Vagina (tissue), 2 donors: ENCODE measurements around the gene SNX21. TPM values are rescaled to one million over a fixed set of nuclear protein-coding genes. Genes with fewer than 3 reads are reported as not detected.

Source experiments
- DNase-seq, 2 donors: peaks; one replicate each; pipeline ENCODE4 v3.0.0-alpha.2; 2017; ENCODE audit errors: extremely low spot score in 2 of 2
- H3K27ac ChIP-seq: fragments of 200-600 bp; sonication (generic); one replicate; pipeline ENCODE4 v1.5.1; 2019
- H3K27me3 ChIP-seq: fragments of 200-600 bp; sonication (generic); one replicate; pipeline ENCODE4 v1.5.1; 2019
- H3K36me3 ChIP-seq, 2 donors: fragments of 200-600 bp; sonication (generic); one replicate each; pipeline ENCODE4 v1.5.1; 2017 to 2019
- H3K4me1 ChIP-seq: fragments of 200-600 bp; sonication (generic); one replicate; pipeline ENCODE4 v1.5.1; 2019
- H3K4me3 ChIP-seq, 2 donors: fragments of 200-600 bp; sonication (generic); 1 replicate in 1 of 2; 2 replicates in 1 of 2; pipeline ENCODE4 v1.5.1; 2016 to 2019
- H3K9me3 ChIP-seq: fragments of 200-600 bp; sonication (generic); one replicate; pipeline ENCODE4 v1.5.1; 2019
- POLR2A ChIP-seq, 2 donors: fragments of 450-650 bp; IDR thresholded peaks; one replicate each; pipeline ENCODE4 v1.6.1; 2017; ENCODE audit warnings: antibody characterized with exemption in 2 of 2, mild to moderate bottlenecking in 2 of 2, moderate library complexity in 2 of 2
- POLR2AphosphoS5 ChIP-seq, 2 donors: sonication (generic); formaldehyde crosslinking; IDR thresholded peaks; one replicate each; pipeline ENCODE4 v1.9.0; 2017; ENCODE audit warnings: antibody characterized with exemption in 2 of 2, mild to moderate bottlenecking in 2 of 2, low read depth in 1 of 2; ENCODE audit not compliant: insufficient read depth in 1 of 2
- intact Hi-C: fragments of 100-400 bp; cut with DNase I; formaldehyde crosslinking; loops from one replicate; pipeline ENCODE4 v1.15.1; 2023
- total RNA-seq: library from RNA; depleted of rRNA; stranded (reverse); fragments of >200 nt; gene quantifications from one replicate; pipeline ENCODE4 v1.2.3, GENCODE V29; 2016
- TF ChIP-seq, protein P1 (sequence below), 3 experiments: fragments of 450-650 bp in 2 of 3; fragments of 200-600 bp in 1 of 3; sonication (generic) in 1 of 3; IDR thresholded peaks; one replicate each; pipeline ENCODE4 v1.5.1; 2017 to 2019; ENCODE audit warnings: antibody characterized with exemption in 3 of 3, mild to moderate bottlenecking in 2 of 3, moderate library complexity in 2 of 3

Gene SNX21
- total RNA-seq, 1 donor from 2014 or later = 145 TPM

DNA sequence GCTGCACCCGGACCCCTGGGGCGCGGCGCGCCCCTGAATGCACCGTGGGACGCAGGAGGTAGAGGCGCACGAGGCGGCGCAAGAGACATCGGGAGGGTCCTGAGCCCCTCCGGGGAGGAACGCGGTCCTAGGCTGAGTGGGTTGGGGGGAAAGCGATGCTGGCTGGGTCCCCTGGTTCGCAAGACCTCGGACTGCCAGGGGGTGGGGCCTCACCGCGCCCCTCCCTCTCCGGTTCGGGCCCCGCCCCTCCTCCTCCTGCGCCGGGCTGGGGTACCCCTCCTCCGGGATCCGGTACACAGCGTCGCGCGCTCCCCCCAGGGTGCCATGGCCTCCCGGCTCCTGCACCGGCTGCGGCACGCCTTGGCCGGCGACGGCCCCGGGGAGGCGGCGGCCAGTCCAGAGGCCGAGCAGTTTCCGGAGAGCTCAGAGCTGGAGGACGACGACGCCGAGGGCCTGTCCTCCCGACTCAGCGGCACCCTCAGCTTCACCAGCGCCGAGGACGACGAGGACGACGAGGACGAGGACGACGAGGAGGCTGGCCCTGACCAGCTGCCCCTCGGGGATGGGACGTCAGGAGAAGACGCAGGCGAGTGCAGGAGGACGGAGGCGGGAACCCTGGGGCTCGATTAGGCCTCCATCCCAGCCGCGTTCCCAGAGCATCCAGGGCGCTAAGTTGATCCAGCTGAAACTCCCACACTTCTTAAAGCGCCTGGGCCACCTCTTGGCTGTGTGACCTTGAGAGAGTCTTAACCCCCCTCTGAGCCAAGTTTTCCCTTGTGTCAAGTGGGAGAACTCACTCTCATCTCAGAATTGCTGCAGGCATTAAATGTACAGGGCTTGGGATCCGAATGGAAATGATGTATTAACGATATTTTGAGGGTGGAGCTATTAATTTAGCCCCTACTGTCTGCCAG is 541 bp downstream of the SNX21 start:
- H3K9me3 ChIP-seq = no peaks in the 10 kb centered on the region
- H3K27ac ChIP-seq = peak overlapping the region; percentile 99
- TF ChIP-seq, protein P1, sequence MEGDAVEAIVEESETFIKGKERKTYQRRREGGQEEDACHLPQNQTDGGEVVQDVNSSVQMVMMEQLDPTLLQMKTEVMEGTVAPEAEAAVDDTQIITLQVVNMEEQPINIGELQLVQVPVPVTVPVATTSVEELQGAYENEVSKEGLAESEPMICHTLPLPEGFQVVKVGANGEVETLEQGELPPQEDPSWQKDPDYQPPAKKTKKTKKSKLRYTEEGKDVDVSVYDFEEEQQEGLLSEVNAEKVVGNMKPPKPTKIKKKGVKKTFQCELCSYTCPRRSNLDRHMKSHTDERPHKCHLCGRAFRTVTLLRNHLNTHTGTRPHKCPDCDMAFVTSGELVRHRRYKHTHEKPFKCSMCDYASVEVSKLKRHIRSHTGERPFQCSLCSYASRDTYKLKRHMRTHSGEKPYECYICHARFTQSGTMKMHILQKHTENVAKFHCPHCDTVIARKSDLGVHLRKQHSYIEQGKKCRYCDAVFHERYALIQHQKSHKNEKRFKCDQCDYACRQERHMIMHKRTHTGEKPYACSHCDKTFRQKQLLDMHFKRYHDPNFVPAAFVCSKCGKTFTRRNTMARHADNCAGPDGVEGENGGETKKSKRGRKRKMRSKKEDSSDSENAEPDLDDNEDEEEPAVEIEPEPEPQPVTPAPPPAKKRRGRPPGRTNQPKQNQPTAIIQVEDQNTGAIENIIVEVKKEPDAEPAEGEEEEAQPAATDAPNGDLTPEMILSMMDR (IDR thresholded peaks at IDR 0.05) = no peak
- TF ChIP-seq POLR2A (IDR thresholded peaks at IDR 0.05) (peak in 1 of 2 donors; percentile 61), POLR2AphosphoS5 (IDR thresholded peaks at IDR 0.05; ENCODE audit: insufficient read depth in 1 of 2, low read depth in 1 of 2) (peak in 1 of 2 donors; percentile 83)
- peaks cover 0 to 14% of the 10 kb centered on the region in 2 donors for H3K36me3 ChIP-seq
- H3K27me3 ChIP-seq = no peaks in the 10 kb centered on the region
- intact Hi-C loops = no loop called here
- peak overlapping the region; percentile 48 to 88 for H3K4me3 ChIP-seq
- DNase-seq = no peak
- peaks cover 55% of the 10 kb centered on the region for H3K4me1 ChIP-seq

DNA sequence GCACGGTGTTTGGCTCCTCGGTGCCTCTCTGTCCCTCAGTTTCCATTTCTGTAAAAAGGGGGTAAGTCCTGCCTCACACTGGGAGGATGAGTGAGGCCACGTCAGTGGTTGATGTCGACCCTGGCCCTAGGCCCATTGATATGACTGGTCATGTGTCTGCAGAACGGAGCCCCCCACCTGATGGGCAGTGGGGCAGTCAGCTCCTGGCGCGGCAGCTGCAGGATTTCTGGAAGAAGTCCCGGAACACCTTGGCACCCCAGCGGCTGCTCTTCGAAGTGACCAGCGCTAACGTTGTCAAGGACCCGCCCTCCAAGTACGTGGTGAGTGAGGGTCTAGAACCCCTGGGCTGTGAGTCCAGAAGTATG is 1.2 kb downstream of the SNX21 start:
- Histone ChIP-seq H3K4me1 (peaks cover 56% of the 10 kb centered on the region), H3K27ac (peak overlapping the region; percentile 99), H3K27me3 (no peaks in the 10 kb centered on the region), H3K9me3 (no peaks in the 10 kb centered on the region), H3K36me3 (peaks cover 0 to 17% of the 10 kb centered on the region in 2 donors), H3K4me3 (peak overlapping the region; percentile 48 to 88)
- no peak for TF ChIP-seq POLR2AphosphoS5 (IDR thresholded peaks at IDR 0.05; ENCODE audit: insufficient read depth in 1 of 2, low read depth in 1 of 2)
- TF ChIP-seq, protein P1 (IDR thresholded peaks at IDR 0.05) = no peak
- no peak for TF ChIP-seq POLR2A (IDR thresholded peaks at IDR 0.05)
- intact Hi-C loops = no loop called here
- DNase-seq = no peak

DNA sequence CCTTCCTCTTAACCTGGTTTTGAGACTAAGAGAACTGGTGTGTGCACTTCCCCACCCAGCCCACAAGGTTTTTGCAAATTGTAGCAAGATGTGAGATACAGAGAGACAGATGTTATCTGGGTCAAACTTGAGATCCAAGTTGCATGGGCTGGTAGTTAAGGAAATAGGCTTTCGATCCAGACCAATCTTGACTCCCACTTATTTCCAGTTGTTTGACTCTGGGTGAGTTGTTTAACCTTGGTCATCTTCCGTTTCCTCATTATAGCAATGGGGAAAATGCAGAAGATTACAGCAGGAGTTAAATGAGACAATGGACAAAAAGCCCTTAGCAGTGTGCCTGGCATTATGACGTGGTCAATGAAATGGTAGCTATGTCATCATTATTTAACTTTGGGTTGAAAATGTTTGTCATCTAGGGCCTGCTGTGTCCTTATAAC is 1.7 kb downstream of the SNX21 start:
- Histone ChIP-seq H3K27me3 (no peaks in the 10 kb centered on the region), H3K4me3 (peak overlapping the region; percentile 48 to 88), H3K27ac (peak overlapping the region; percentile 99), H3K4me1 (peaks cover 62% of the 10 kb centered on the region), H3K9me3 (no peaks in the 10 kb centered on the region), H3K36me3 (peaks cover 0 to 22% of the 10 kb centered on the region in 2 donors)
- TF ChIP-seq, protein P1 (IDR thresholded peaks at IDR 0.05) = no peak
- TF ChIP-seq POLR2A (IDR thresholded peaks at IDR 0.05) = no peak
- TF ChIP-seq POLR2AphosphoS5 (IDR thresholded peaks at IDR 0.05; ENCODE audit: insufficient read depth in 1 of 2, low read depth in 1 of 2) = no peak
- intact Hi-C loops = no loop called here
- DNase-seq = no peak

DNA sequence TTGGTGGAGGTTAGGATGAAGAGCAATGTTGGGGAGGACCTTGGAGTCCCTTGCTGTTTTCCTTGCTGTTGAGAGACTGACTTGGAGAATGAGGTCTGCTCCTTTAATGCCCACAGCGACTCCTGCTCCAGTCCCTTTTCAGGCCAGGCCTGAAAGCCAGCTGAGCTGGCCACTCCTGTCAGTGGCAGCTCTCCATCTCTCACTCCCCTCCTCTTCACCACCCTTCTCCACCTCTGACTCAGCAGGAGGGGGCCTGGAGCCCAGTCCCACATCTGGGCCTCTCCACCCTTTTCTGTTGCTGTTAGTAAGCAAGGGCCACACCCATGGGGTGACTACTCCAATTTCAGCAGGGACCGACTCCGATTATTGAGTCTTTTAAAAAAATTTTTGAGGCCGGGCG is 2.2 kb downstream of the SNX21 start:
- peak overlapping the region; percentile 99 for H3K27ac ChIP-seq
- TF ChIP-seq POLR2A (IDR thresholded peaks at IDR 0.05) (no peak), POLR2AphosphoS5 (IDR thresholded peaks at IDR 0.05; ENCODE audit: insufficient read depth in 1 of 2, low read depth in 1 of 2) (peak in 1 of 2 donors; percentile 68)
- TF ChIP-seq, protein P1 (IDR thresholded peaks at IDR 0.05) = no peak
- peaks cover 0 to 27% of the 10 kb centered on the region in 2 donors for H3K36me3 ChIP-seq
- intact Hi-C loops = no loop called here
- peaks cover 67% of the 10 kb centered on the region for H3K4me1 ChIP-seq
- no peaks in the 10 kb centered on the region for H3K9me3 ChIP-seq
- no peaks in the 10 kb centered on the region for H3K27me3 ChIP-seq
- DNase-seq = no peak
- H3K4me3 ChIP-seq = peak overlapping the region; percentile 48 to 88

DNA sequence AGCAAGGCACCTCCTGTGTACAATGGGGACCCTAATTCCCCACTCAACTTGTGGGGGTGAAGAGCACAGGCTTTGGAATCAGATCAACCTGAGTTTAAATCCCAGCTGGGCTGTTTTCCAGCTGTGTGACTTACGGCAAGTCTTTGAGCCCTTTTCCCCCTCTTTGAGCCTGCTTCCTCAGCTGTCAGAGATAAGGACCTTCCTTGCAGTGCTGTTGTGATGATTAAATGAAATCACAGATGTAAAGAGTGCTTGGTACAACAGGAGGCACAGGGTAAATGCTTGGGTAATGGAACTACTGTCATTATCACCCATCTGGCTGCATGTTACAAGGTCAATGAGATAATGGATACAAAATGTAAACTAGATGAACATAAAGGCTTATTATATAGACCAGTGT is 3.2 kb downstream of the SNX21 start:
- TF ChIP-seq, protein P1 (IDR thresholded peaks at IDR 0.05) = no peak
- no peak for TF ChIP-seq POLR2A (IDR thresholded peaks at IDR 0.05)
- TF ChIP-seq POLR2AphosphoS5 (IDR thresholded peaks at IDR 0.05; ENCODE audit: insufficient read depth in 1 of 2, low read depth in 1 of 2) = no peak
- peak overlapping the region; percentile 48 to 88 for H3K4me3 ChIP-seq
- no peaks in the 10 kb centered on the region for H3K27me3 ChIP-seq
- intact Hi-C loops = no loop called here
- no peaks in the 10 kb centered on the region for H3K9me3 ChIP-seq
- H3K4me1 ChIP-seq = peaks cover 76% of the 10 kb centered on the region
- H3K27ac ChIP-seq = peak overlapping the region; percentile 99
- no peak for DNase-seq
- H3K36me3 ChIP-seq = peaks cover 0 to 37% of the 10 kb centered on the region in 2 donors
